ENCODE measurements around the gene GRIN3B.

- TF ChIP-seq EZH2 (IDR thresholded peaks at IDR 0.05; ENCODE audit: insufficient read depth, poor library complexity, severe bottlenecking) (no peak), EZH2phosphoT487 (IDR thresholded peaks at IDR 0.05; ENCODE audit: insufficient read depth, low read depth) (no peak)
Observed at GRCh38 chr19:996051-996838, 4.0 kb upstream of the GRIN3B start.
